ENCODE results near the gene CD248. TPM values are rescaled to one million over a fixed set of nuclear protein-coding genes. Genes with fewer than 3 reads are reported as not detected.
"Not testable (repeated sequence)": the region's sequence is repeated elsewhere in the genome, so short reads cannot be mapped to it uniquely, and the experiment has no call there.

The CD248 gene
- polyA plus RNA-seq, 1 donor from 2014 or later: 0.19 TPM

DNA sequence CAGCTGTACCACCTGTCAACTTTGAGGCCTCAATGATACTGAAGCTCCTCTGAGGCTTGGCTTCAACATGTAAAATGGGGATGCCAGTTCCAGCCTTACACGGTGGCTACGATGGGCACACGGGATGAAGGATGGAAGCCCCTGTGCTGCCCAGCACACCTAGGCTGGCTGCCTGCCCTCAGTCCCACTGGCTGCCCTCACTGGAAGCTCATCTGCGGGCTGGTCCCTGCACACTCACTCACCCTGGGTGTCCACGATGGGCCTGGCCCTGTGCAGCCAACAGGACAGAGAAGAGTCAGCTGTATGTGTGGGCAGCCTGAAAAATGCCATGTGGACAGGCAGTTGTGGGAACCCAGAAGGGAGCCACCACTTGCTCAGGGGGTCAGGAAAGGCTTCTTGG is 30.1 kb downstream of the CD248 start:
- Mint-ChIP-seq H3K9me3 (no peaks in the 10 kb centered on the region), H3K4me1 (peaks cover 22 to 25% (median 24%) of the 10 kb centered on the region in 3 donors), H3K27ac (peak overlapping the region in 2 of 3 donors; percentile 7 to 74), H3K4me3 (peak overlapping the region in 3 of 4 donors; percentile 52 to 83 (median 72)), H3K36me3 (peaks cover 2% of the 10 kb centered on the region), H3K27me3 (peaks cover 5% of the 10 kb centered on the region)

DNA sequence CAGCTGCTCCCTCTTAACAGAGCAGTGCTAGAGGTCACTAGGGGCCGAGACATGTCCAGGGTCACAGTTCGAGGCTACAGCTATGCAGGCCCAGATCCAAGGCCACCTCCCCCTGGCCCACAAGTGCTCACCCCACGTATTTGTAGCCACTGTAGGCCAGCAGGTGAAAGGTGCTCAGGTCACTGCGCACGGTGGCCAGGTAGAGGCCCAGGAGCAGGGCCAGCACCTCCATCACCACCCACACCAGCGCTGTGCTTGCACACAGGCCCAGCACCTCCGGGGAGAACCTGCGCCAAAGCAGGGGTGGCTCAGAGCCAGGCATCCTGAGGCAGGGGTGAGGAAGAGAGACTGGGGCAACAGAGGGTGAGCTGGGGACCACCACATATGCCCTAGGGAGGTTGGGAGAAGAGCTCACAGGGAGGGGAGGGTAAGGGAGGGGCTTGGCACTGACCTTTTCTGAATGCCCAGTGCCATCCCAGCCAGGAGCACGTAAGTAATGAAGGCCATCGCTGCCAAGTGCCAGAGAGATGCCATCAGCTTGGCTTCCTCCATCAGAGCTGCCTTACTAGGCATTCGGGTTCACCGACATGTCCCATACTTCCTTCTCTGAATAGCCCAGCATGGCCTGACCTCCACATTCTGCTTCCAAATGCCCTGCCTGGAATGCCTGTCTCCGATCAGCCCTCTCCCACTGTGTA is 31.4 kb downstream of the CD248 start:
- Mint-ChIP-seq H3K36me3 (peaks cover 2% of the 10 kb centered on the region), H3K27me3 (peaks cover 1% of the 10 kb centered on the region), H3K27ac (peak overlapping the region in 2 of 3 donors; percentile 43 to 93), H3K4me3 (peak overlapping the region in 1 of 4 donors; percentile 51), H3K4me1 (peaks cover 20 to 35% (median 27%) of the 10 kb centered on the region in 3 donors), H3K9me3 (no peaks in the 10 kb centered on the region)

- H3K9me3 Mint-ChIP-seq: no peaks in the 10 kb centered on the region
- peaks cover 19 to 30% (median 19%) of the 10 kb centered on the region in 3 donors for H3K4me1 Mint-ChIP-seq
- peak overlapping the region in 2 of 3 donors; percentile 43 to 93 for H3K27ac Mint-ChIP-seq
- H3K36me3 Mint-ChIP-seq: peaks cover 2% of the 10 kb centered on the region
- H3K4me3 Mint-ChIP-seq: peak overlapping the region in 1 of 4 donors; percentile 51
- H3K27me3 Mint-ChIP-seq: peaks cover 2% of the 10 kb centered on the region
These were observed 32.2 kb downstream of the CD248 start for GRCh38 chr11:66284526-66285078.

DNA sequence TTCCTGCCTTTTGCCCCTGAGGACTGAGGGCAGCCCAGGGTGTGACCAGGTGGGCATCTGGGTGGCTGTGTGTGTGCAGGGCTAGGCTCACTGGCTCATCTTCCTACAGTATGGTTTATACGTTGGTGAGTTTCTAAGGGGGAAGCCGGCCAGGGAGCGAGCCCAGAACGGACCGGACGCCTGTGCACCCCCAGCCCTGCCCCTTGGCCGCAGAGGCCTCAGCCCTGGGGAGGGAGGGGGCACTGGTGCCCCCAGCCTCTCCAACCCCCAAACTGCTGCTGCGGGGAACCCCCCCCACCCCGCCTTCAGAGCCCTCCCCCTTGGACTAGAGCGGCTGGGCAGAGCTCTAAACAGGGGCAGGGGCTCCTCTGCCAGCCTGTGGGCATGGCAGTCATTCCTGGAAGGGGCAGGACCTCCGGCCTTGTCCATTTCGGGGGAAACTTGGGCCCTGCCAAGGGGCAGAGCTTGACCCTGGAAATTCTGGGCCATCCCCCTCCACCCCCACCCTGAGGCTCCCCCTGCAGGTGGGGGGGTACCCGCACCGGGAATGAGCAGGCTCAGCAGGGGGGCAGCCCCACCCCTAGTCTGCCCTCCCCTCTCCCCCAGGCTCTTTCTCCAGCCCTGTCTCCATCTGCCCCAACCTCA is 33.3 kb downstream of the CD248 start:
- H3K4me1 Mint-ChIP-seq: peaks cover 14 to 28% (median 16%) of the 10 kb centered on the region in 3 donors
- no peaks in the 10 kb centered on the region for H3K9me3 Mint-ChIP-seq
- H3K27me3 Mint-ChIP-seq: peaks cover 4% of the 10 kb centered on the region
- peak overlapping the region; percentile 98 to 99 (median 99) for H3K27ac Mint-ChIP-seq
- H3K4me3 Mint-ChIP-seq: peak overlapping the region in 1 of 4 donors; percentile 93
- peaks cover 1% of the 10 kb centered on the region for H3K36me3 Mint-ChIP-seq

- peaks cover 1% of the 10 kb centered on the region for H3K36me3 Mint-ChIP-seq
- H3K9me3 Mint-ChIP-seq: no peaks in the 10 kb centered on the region
- peak overlapping the region; percentile 98 to 99 (median 99) for H3K27ac Mint-ChIP-seq
- peaks cover 14 to 28% (median 16%) of the 10 kb centered on the region in 3 donors for H3K4me1 Mint-ChIP-seq
- peak overlapping the region; percentile 58 to 93 (median 77) for H3K4me3 Mint-ChIP-seq
- H3K27me3 Mint-ChIP-seq: peaks cover 4% of the 10 kb centered on the region
These were observed 34.1 kb downstream of the CD248 start for GRCh38 chr11:66282468-66283455.

GRCh38 chr11:66281776-66282467 is 34.9 kb downstream of the CD248 start:
- Mint-ChIP-seq H3K27me3 (peaks cover 4% of the 10 kb centered on the region), H3K4me1 (peaks cover 14 to 26% (median 14%) of the 10 kb centered on the region in 3 donors), H3K4me3 (peak overlapping the region; percentile 58 to 93 (median 77)), H3K9me3 (no peaks in the 10 kb centered on the region), H3K36me3 (peaks cover 1% of the 10 kb centered on the region), H3K27ac (peak overlapping the region; percentile 98 to 99 (median 99))

DNA sequence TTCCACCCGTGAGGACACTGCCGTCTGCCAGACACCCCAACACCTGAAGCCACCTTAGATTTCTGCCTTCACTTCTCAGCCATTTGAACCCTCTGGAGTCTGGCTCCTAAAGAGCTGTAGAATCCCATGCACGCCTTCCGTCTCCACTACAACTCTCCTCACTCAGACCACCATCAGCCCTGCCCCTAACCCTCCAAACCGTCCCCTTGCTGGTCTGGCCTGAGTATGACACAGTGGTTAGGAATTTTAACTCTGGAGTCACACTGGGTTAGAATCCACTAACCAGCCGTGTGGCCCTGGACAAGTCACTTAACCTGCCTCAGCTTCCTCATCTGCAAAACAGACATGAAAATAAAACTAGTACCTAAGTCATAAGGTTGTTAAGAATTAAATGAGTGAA is 35.8 kb downstream of the CD248 start:
- peaks cover 14 to 26% (median 14%) of the 10 kb centered on the region in 3 donors for H3K4me1 Mint-ChIP-seq

DNA sequence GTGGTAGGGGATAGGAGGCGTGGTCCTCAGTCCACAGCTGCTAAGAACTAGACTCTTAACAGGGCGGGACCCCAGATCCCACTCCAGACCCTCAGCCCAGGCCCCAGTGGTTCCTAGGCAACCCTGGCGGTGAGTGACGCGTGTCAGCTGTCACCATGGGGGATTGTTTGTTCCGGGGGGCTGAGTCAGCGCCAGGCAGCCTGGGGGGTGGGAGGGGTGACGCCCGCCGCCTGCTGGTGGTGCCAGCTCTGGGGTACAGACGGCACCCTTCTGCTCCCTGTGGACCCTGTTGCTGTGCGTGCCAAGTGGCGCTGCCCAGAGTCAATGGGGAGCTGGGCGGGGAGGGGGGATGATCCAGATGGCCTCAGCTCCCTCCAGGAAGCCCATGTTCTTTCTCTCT is 36.4 kb downstream of the CD248 start:
- Mint-ChIP-seq H3K36me3 (peaks cover 1% of the 10 kb centered on the region), H3K4me1 (peaks cover 14 to 24% (median 14%) of the 10 kb centered on the region in 3 donors), H3K4me3 (peak overlapping the region in 1 of 4 donors; percentile 63)

More for the DNA sequence above, 35.8 kb downstream of the CD248 start:
- Mint-ChIP-seq H3K4me3 (peak overlapping the region in 1 of 4 donors; percentile 63), H3K9me3 (no peaks in the 10 kb centered on the region), H3K27me3 (peaks cover 4% of the 10 kb centered on the region), H3K27ac (peak overlapping the region in 2 of 3 donors; percentile 98 to 99), H3K36me3 (peaks cover 1% of the 10 kb centered on the region)

DNA sequence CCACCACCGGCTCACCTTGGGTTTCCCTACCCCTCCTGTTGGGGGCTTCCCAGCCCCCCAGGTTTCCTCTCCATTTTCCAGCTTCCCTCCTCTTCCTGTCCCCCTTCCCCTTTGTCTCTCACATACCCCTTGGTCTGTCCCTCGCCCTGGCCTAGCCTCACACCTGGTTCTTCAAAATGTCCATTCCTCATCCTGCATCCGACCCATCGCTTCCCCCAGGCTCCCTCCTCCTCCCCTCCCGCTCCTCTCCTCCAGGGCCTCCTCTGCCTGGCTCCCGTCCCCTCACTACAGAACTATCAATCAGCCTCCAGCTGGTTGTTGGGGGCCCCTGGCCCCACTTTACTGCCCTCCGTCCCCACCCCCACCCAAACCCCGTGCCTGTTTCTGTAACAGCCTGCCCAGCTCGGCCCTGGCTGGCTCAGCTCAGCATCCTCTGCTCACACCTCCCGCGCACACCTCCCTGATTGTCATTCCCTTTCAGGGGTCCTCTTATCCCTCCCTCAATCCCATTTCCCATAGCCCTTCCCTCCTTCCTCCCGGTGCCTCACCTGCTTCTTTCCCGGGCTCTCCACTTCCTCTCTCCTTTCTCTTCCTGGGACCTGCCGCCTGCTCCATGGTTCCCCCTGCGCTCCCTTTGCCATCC is 37.6 kb downstream of the CD248 start:
- Mint-ChIP-seq H3K27me3 (peaks cover 4% of the 10 kb centered on the region), H3K4me1 (peaks cover 14 to 24% (median 14%) of the 10 kb centered on the region in 3 donors), H3K9me3 (no peaks in the 10 kb centered on the region), H3K27ac (peak overlapping the region in 1 of 3 donors; percentile 99), H3K36me3 (no peaks in the 10 kb centered on the region), H3K4me3 (peak overlapping the region in 3 of 4 donors; percentile 51 to 77 (median 63))

More for the DNA sequence above, 36.4 kb downstream of the CD248 start:
- Mint-ChIP-seq H3K9me3 (no peaks in the 10 kb centered on the region), H3K27ac (peak overlapping the region in 2 of 3 donors; percentile 98 to 99), H3K27me3 (peaks cover 4% of the 10 kb centered on the region)

DNA sequence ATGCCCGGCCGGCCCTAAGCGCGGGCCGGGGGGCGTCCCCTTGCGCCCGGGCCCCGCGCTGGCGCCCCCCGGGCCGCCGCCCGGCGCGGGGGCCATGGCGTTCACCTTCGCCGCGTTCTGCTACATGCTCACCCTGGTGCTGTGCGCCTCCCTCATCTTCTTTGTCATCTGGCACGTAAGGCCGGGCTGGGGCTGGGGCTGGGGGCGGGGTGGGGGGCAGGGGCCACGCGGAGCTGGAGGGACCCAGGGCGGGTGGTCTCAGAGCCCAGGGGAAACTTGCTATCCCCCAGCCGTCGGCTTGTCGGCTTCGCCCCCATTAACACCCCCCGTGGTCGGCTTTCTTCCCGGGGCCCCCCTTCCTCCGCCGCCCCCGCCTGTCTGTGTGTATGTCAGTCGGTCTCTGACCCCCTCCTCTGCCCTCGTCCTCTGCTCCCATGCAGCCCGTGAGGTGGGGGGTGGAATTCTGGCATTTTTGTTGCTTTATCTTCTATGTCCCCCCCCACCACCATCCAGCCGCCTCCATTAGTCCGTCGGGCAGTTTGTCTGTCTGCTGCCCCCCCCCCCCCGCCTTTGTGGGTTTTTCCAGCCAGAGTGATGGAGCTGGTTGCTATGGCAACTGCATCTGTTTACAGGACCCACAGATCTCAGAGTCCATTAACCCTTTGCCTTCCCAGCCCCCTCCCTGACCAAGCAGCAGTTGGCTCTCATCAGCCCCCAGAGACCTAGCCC is 38.3 kb downstream of the CD248 start:
- Mint-ChIP-seq H3K36me3 (peaks cover 1% of the 10 kb centered on the region), H3K27me3 (peaks cover 4% of the 10 kb centered on the region), H3K4me3 (peak overlapping the region; percentile 38 to 72 (median 60)), H3K4me1 (peaks cover 14 to 24% (median 14%) of the 10 kb centered on the region in 3 donors), H3K9me3 (no peaks in the 10 kb centered on the region), H3K27ac (no peak overlapping the region)

DNA sequence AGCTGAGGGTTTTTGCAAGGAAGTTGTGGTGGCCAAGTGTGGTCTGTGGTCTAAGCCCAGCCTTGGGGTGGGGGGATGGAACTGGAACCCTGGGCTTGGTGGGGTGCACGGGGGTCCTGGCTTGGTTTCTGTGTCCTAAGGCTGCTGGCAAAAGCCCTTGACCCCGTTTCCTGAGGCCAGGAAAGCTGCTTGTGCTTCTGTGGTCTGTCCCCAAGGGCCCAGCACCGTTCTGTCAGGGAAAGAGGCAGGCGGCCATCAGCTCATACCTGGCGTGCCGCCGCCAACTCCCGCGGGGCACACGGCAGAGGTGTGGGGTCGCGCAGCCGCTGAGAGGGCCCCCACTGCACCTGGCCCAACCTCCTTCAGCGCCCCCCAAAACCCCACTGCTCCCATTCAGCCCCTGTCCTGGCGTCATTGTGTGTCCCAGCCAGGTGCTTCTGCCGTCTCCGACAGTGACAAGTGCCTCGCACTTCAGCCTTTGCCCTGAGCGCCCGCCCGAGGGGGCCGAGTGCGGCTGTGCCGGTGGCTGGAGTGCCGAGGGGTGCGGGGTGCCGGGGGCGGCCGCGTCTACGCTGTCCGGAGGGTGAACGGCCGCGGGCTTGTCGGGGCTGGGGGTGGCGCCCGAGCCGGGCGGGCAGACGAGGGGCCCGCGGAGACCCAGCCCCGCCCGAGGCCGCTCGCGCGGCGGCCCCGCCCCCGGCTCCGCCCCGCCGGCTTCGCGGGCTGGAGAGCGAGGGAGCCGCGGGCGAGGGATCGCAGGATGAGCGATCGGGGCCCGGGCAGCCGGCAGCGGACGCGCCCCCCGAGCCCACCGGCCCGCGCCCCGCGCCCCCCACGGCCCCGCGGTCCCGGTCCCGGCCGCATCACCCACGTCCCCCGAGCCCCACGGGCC is 39.1 kb downstream of the CD248 start, which contains the start of gene CNIH2:
Gene CNIH2 (plus strand): TSS at position 705 of the 892 bp plus-strand sequence. CDS start 282 bp downstream, outside the sequence.
- Mint-ChIP-seq H3K36me3 (peaks cover 3% of the 10 kb centered on the region), H3K4me1 (peaks cover 14 to 19% (median 17%) of the 10 kb centered on the region in 3 donors), H3K9me3 (no peaks in the 10 kb centered on the region), H3K27ac (peak within 1 kb of the TSS in 1 of 3 donors; percentile 68), H3K27me3 (peaks cover 4% of the 10 kb centered on the region), H3K4me3 (peak within 1 kb of the TSS; percentile 55 to 72 (median 64))

- peak overlapping the region in 1 of 3 donors; percentile 68 for H3K27ac Mint-ChIP-seq
- H3K9me3 Mint-ChIP-seq, H3K36me3 Mint-ChIP-seq, H3K27me3 Mint-ChIP-seq: not testable (repeated sequence)
- peak overlapping the region; percentile 39 to 71 (median 62) for H3K4me3 Mint-ChIP-seq
- peaks cover 7 to 14% (median 13%) of the 10 kb centered on the region in 3 donors for H3K4me1 Mint-ChIP-seq
These were observed 39.8 kb downstream of the CD248 start for GRCh38 chr11:66277064-66277463.
